ENCODE results near the gene BCAS2.
A peak's percentile ranks its signal among the peaks of the same experiment; 100 is the strongest.

The BCAS2 gene

DNA sequence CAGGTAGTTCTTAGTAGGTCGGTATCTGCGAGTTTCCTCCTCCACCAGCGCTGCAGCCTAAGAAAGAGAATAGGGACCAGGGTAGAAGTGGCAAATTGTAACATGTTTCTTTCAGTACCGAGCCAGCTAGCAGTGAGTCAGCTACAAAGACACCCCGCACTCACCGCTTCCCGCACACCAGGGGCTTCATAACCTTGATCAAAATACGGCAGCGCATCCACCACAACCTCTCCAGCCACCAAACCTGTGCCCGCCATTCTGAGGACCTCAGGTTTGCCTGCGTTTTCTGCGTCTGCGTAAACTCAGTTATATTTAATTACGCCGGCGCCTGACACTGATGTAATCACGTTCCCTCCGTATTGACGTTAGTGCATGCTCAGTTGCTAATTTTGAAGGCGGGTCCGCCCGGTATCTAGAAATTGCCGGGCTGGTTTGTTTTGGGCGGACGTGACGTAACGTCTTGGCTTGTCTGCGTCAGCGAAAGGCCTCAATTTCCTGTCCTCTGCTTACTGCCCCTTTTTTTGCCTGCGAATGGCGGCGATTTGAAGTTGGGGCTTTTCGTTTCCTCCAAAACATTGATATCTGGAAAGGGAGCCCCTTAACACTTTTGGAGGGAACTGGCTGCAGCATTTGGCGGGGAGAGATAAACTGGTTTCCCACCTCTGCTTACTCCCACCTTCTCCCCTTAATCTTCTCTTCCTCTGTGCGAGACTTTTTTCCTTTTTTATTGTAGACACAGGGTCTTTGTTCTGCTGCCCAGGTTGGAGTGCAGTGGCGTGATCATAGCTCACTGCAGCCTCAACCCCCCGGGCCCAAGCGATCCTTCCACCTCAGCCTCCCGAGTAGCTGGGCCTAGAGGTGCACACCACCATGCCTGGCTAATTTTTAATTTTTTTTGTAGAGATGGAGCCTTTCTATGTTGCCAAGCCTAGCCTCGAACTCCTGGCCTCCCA, at the start of gene BCAS2:
TSS of gene BCAS2 (minus strand) at position 281 of the 953 bp plus-strand sequence. CDS start at position 257, 24 bp downstream.
- Histone ChIP-seq H3K27me3 (ENCODE audit: insufficient read depth, poor library complexity, severe bottlenecking) (no peaks in the 10 kb centered on the region), H3K9me3 (ENCODE audit: severe bottlenecking) (no peaks in the 10 kb centered on the region), H3K4me1 (ENCODE audit: insufficient read depth, poor library complexity, severe bottlenecking) (peaks cover 5% of the 10 kb centered on the region), H3K27ac (ENCODE audit: poor library complexity, severe bottlenecking) (peak within 1 kb of the TSS; percentile 47), H3K4me3 (ENCODE audit: severe bottlenecking) (peak within 1 kb of the TSS; percentile 49), H3K36me3 (ENCODE audit: low read depth) (peaks cover 37% of the 10 kb centered on the region)
- TF ChIP-seq, protein P1, sequence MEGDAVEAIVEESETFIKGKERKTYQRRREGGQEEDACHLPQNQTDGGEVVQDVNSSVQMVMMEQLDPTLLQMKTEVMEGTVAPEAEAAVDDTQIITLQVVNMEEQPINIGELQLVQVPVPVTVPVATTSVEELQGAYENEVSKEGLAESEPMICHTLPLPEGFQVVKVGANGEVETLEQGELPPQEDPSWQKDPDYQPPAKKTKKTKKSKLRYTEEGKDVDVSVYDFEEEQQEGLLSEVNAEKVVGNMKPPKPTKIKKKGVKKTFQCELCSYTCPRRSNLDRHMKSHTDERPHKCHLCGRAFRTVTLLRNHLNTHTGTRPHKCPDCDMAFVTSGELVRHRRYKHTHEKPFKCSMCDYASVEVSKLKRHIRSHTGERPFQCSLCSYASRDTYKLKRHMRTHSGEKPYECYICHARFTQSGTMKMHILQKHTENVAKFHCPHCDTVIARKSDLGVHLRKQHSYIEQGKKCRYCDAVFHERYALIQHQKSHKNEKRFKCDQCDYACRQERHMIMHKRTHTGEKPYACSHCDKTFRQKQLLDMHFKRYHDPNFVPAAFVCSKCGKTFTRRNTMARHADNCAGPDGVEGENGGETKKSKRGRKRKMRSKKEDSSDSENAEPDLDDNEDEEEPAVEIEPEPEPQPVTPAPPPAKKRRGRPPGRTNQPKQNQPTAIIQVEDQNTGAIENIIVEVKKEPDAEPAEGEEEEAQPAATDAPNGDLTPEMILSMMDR (IDR thresholded peaks at IDR 0.05; ENCODE audit: poor library complexity, severe bottlenecking): no peak
- ATAC-seq (ENCODE audit: low read depth) (peak; percentile 94), DNase-seq (ENCODE audit: low spot score) (peak; percentile 95)

GRCh38 chr1:114627107-114627506, 45.7 kb upstream of the BCAS2 start:
- TF ChIP-seq, protein P1 (IDR thresholded peaks at IDR 0.05; ENCODE audit: poor library complexity, severe bottlenecking): no peak
- DNase-seq (ENCODE audit: low spot score): no peak

DNA sequence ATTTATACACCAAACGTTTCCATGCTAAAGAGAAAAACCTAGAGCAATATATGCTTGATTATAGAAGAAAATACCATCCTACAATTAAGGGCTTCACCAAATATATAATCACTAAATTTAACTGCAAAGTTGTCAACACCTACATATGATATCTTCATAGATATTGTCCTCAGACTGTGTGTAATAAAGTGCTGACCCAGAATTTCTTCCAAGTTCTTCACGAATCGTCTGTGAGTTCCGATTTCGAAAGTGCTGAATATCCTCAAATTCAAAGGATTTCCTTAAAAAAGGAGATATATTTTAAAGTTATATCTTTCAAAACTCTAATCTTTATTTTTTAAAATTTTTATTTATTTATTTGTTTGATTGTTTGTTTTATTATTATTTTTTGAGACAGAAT, 41.9 kb upstream of the BCAS2 start:
- no peaks in the 10 kb centered on the region for H3K27me3 ChIP-seq (ENCODE audit: insufficient read depth, poor library complexity, severe bottlenecking)
- TF ChIP-seq, protein P1 (IDR thresholded peaks at IDR 0.05; ENCODE audit: poor library complexity, severe bottlenecking): no peak
- ATAC-seq (ENCODE audit: low read depth): no peak
- H3K36me3 ChIP-seq (ENCODE audit: low read depth): no peaks in the 10 kb centered on the region
- no peak overlapping the region for H3K27ac ChIP-seq (ENCODE audit: poor library complexity, severe bottlenecking)
- H3K4me3 ChIP-seq (ENCODE audit: severe bottlenecking): no peak overlapping the region
- no peaks in the 10 kb centered on the region for H3K9me3 ChIP-seq (ENCODE audit: severe bottlenecking)
- H3K4me1 ChIP-seq (ENCODE audit: insufficient read depth, poor library complexity, severe bottlenecking): peaks cover 16% of the 10 kb centered on the region
- DNase-seq (ENCODE audit: low spot score): no peak

More at GRCh38 chr1:114627107-114627506, 45.7 kb upstream of the BCAS2 start:
- H3K4me1 ChIP-seq (ENCODE audit: insufficient read depth, poor library complexity, severe bottlenecking): no peaks in the 10 kb centered on the region
- no peak for ATAC-seq (ENCODE audit: low read depth)
- no peak overlapping the region for H3K27ac ChIP-seq (ENCODE audit: poor library complexity, severe bottlenecking)
- H3K4me3 ChIP-seq (ENCODE audit: severe bottlenecking): no peak overlapping the region
- H3K36me3 ChIP-seq (ENCODE audit: low read depth): no peaks in the 10 kb centered on the region; the same call in 1 of the 2 replicates
- no peaks in the 10 kb centered on the region for H3K27me3 ChIP-seq (ENCODE audit: insufficient read depth, poor library complexity, severe bottlenecking)
- peaks cover under 1% of the 10 kb centered on the region for H3K9me3 ChIP-seq (ENCODE audit: severe bottlenecking)

DNA sequence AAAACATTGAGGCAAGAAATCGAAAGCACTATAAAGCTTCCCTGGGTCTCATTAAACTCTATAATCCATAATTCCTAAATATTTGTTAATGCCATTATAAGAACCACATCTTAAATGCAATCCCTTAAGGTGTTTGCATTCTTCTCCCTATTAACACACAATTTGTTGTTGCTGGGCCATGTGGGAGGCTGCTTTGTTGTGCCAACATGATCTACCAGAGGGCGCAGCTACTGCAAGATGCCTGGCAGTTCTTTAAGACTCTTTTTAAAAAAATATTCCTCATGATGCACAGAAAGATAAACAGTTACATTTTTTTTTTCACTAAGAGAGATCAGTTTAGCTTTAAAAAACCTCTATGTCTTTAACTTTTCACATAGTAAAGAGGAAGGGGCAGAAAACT, 39.0 kb upstream of the BCAS2 start:
- TF ChIP-seq, protein P1 (IDR thresholded peaks at IDR 0.05; ENCODE audit: poor library complexity, severe bottlenecking): peak; percentile 27
- H3K4me1 ChIP-seq (ENCODE audit: insufficient read depth, poor library complexity, severe bottlenecking): peaks cover 19% of the 10 kb centered on the region
- peaks cover 8% of the 10 kb centered on the region for H3K36me3 ChIP-seq (ENCODE audit: low read depth)
- H3K27me3 ChIP-seq (ENCODE audit: insufficient read depth, poor library complexity, severe bottlenecking): no peaks in the 10 kb centered on the region
- no peak overlapping the region for H3K27ac ChIP-seq (ENCODE audit: poor library complexity, severe bottlenecking)
- ATAC-seq (ENCODE audit: low read depth) (no peak), DNase-seq (ENCODE audit: low spot score) (no peak)
- H3K4me3 ChIP-seq (ENCODE audit: severe bottlenecking): no peak overlapping the region
- no peaks in the 10 kb centered on the region for H3K9me3 ChIP-seq (ENCODE audit: severe bottlenecking)
